SKM-1 (cell line): Measurements from ENCODE around the gene CSMD2.
"Not testable (repeated sequence)": the region's sequence is repeated elsewhere in the genome, so short reads cannot be mapped to it uniquely, and the experiment has no call there.

Experiments used
- DNase-seq: peaks from one replicate; lab custom pipeline; 2025; ENCODE audit not compliant: unreplicated experiment; lab: John Stamatoyannopoulos, UW

The CSMD2 gene

GRCh38 chr1:33516891-33517567 is 648.0 kb downstream of the CSMD2 start:
- DNase-seq, result no peak

- no peak for DNase-seq
Measured at GRCh38 chr1:33516428-33516827, 648.6 kb downstream of the CSMD2 start.

- DNase-seq, result no peak
Measured at GRCh38 chr1:33515607-33516006, 649.4 kb downstream of the CSMD2 start.

GRCh38 chr1:33515112-33515511 is 649.9 kb downstream of the CSMD2 start:
- no peak for DNase-seq

GRCh38 chr1:33512226-33513011 is 652.6 kb downstream of the CSMD2 start:
- DNase-seq, result no peak

GRCh38 chr1:33509276-33509675 is 655.8 kb downstream of the CSMD2 start:
- DNase-seq, result not testable (repeated sequence)

GRCh38 chr1:33508151-33508550 is 656.9 kb downstream of the CSMD2 start:
- DNase-seq, result no peak

- DNase-seq, result no peak
Measured at GRCh38 chr1:33507661-33508060, 657.4 kb downstream of the CSMD2 start.

GRCh38 chr1:33503506-33503905 is 661.5 kb downstream of the CSMD2 start:
- DNase-seq, result no peak

- no peak for DNase-seq
Measured at GRCh38 chr1:33502726-33503125, 662.3 kb downstream of the CSMD2 start.

GRCh38 chr1:33501774-33502173 is 663.3 kb downstream of the CSMD2 start:
- DNase-seq, result no peak

GRCh38 chr1:33501309-33501708 is 663.7 kb downstream of the CSMD2 start:
- DNase-seq, result no peak

- no peak for DNase-seq
Measured at GRCh38 chr1:33500547-33500946, 664.5 kb downstream of the CSMD2 start.

- no peak for DNase-seq
Measured at GRCh38 chr1:33497410-33497809, 667.6 kb downstream of the CSMD2 start.

GRCh38 chr1:33494929-33495328 is 670.1 kb downstream of the CSMD2 start:
- DNase-seq, result no peak

GRCh38 chr1:33488624-33489023 is 676.4 kb downstream of the CSMD2 start:
- no peak for DNase-seq

GRCh38 chr1:33482412-33482811 is 682.6 kb downstream of the CSMD2 start:
- no peak for DNase-seq

GRCh38 chr1:33477451-33477850 is 687.6 kb downstream of the CSMD2 start:
- no peak for DNase-seq

GRCh38 chr1:33473900-33474299 is 691.1 kb downstream of the CSMD2 start:
- DNase-seq, result no peak

- peak; percentile 95 for DNase-seq
Measured at GRCh38 chr1:33472269-33472980, 692.6 kb downstream of the CSMD2 start, which contains the start of gene ZSCAN20. TSS of gene ZSCAN20 (plus strand) at chr1:33472645. CDS start at chr1:33479289, 6,644 bp downstream.

- no peak for DNase-seq
Measured at GRCh38 chr1:33471416-33471815, 693.6 kb downstream of the CSMD2 start.
